Measurements from ENCODE around the gene NSD2.

- TF ChIP-seq CTCF (IDR thresholded peaks at IDR 0.05): no peak
- no peak for TF ChIP-seq POLR2A (IDR thresholded peaks at IDR 0.05)
Observed at GRCh38 chr4:1964971-1965370, 93.8 kb downstream of the NSD2 start.

Data from ovary (tissue), 3 donors.